Keratinocyte (primary cell): ENCODE measurements around the gene BRAT1. TPM values are rescaled to one million over a fixed set of nuclear protein-coding genes. Genes with fewer than 3 reads are reported as not detected.

Experiments used
- DNase-seq: peaks from one replicate; pipeline ENCODE4 v3.0.0-alpha.2; 2011; ENCODE audit warnings: low read depth, missing footprints, low spot score
- FAIRE-seq: peaks from 2 replicates; lab custom pipeline; 2011; peaks lifted over from hg19 to GRCh38; lab: Jason Lieb, UNC
- H2AFZ ChIP-seq: 2 replicates; pipeline ENCODE4 v1.6.0; 2012; ENCODE audit warnings: low read length, control low read depth, inconsistent platforms; ENCODE audit not compliant: control insufficient read depth
- H3K27ac ChIP-seq: 2 replicates; pipeline ENCODE4 v1.5.1; 2011; ENCODE audit warnings: low read length; ENCODE audit not compliant: control insufficient read depth, insufficient read depth
- H3K27me3 ChIP-seq: 3 replicates; pipeline ENCODE4 v1.6.0; 2011; ENCODE audit warnings: low read length; ENCODE audit not compliant: control insufficient read depth, insufficient read depth; ENCODE audit errors: extremely low read depth
- H3K36me3 ChIP-seq, 2 experiments: 2 replicates in 1 of 2; 3 replicates in 1 of 2; pipeline ENCODE4 v1.5.1; 2011; ENCODE audit warnings: low read length in 2 of 2, mild to moderate bottlenecking in 1 of 2; ENCODE audit not compliant: control insufficient read depth in 2 of 2, insufficient read depth in 2 of 2; ENCODE audit errors: extremely low read depth in 1 of 2
- H3K4me1 ChIP-seq: 3 replicates; pipeline ENCODE4 v1.5.1; 2011; ENCODE audit warnings: low read length; ENCODE audit not compliant: control insufficient read depth, insufficient read depth; ENCODE audit errors: extremely low read depth
- H3K4me2 ChIP-seq: 3 replicates; pipeline ENCODE4 v1.6.0; 2011; ENCODE audit warnings: low read depth, low read length; ENCODE audit not compliant: control insufficient read depth, insufficient read depth; ENCODE audit errors: extremely low read depth
- H3K4me3 ChIP-seq, 3 experiments: fragments of 200-600 bp in 1 of 3; sonication (generic) in 1 of 3; 2 replicates in 2 of 3; 3 replicates in 1 of 3; pipeline ENCODE4 v1.5.1; 2011 to 2016; ENCODE audit warnings: low read length in 3 of 3, mild to moderate bottlenecking in 3 of 3, control low read depth in 2 of 3, inconsistent platforms in 1 of 3, low read depth in 1 of 3, mixed read lengths in 1 of 3, mixed run types in 1 of 3, moderate library complexity in 1 of 3; ENCODE audit not compliant: control insufficient read depth in 2 of 3, insufficient read depth in 2 of 3; ENCODE audit errors: extremely low read depth in 1 of 3
- H3K79me2 ChIP-seq: 2 replicates; pipeline ENCODE4 v1.6.0; 2012; ENCODE audit warnings: low read length; ENCODE audit not compliant: control insufficient read depth, insufficient read depth
- H3K9ac ChIP-seq: 3 replicates; pipeline ENCODE4 v1.6.0; 2011; ENCODE audit warnings: low read length; ENCODE audit not compliant: control insufficient read depth, insufficient read depth; ENCODE audit errors: extremely low read depth
- H3K9me1 ChIP-seq: 3 replicates; pipeline ENCODE4 v1.6.0; 2011; ENCODE audit warnings: low read length; ENCODE audit not compliant: control insufficient read depth, insufficient read depth; ENCODE audit errors: extremely low read depth
- H3K9me3 ChIP-seq: 2 replicates; pipeline ENCODE4 v1.5.1; 2012; ENCODE audit warnings: low read depth, low read length; ENCODE audit not compliant: control insufficient read depth
- H4K20me1 ChIP-seq: 3 replicates; pipeline ENCODE4 v1.6.0; 2011; ENCODE audit warnings: low read length; ENCODE audit not compliant: control insufficient read depth, insufficient read depth; ENCODE audit errors: extremely low read depth
- EZH2 ChIP-seq: IDR thresholded peaks from one replicate; pipeline ENCODE4 v1.6.1; 2012; ENCODE audit warnings: inconsistent platforms, mild to moderate bottlenecking, low read length, moderate library complexity
- dilution Hi-C: fragments of 300-500 bp; cut with MboI; formaldehyde crosslinking; loops from one replicate; pipeline ENCODE4 v1.7.0; 2020; ENCODE audit warnings: low sequenced_read_pairs; ENCODE audit not compliant: extremely low pct_ligation_motif_present
- polyA plus RNA-seq, 5 experiments: library from polyadenylated mRNA; depleted of rRNA in 3 of 5; stranded (reverse) in 3 of 5; stranded (forward) in 1 of 5; unstranded in 1 of 5; fragments of >200 nt; gene quantifications; 1 replicate in 1 of 5; 2 replicates in 3 of 5; 3 replicates in 1 of 5; pipeline versions ENCODE4 v1.2.1 to v1.2.3, GENCODE V29; 2011 to 2012; ENCODE audit warnings: missing spikeins in 2 of 5, low read depth in 1 of 5, low replicate concordance in 1 of 5
- TF ChIP-seq, protein P1 (sequence below), 3 experiments: IDR thresholded peaks in 1 of 3; conservative IDR thresholded peaks in 1 of 3; optimal IDR thresholded peaks in 1 of 3; 2 replicates in 2 of 3; 3 replicates in 1 of 3; pipeline versions ENCODE3 to v1.5.1; 2011; ENCODE audit warnings: low read length in 3 of 3, mild to moderate bottlenecking in 3 of 3, moderate library complexity in 2 of 3, control low read depth in 1 of 3, inconsistent platforms in 1 of 3; ENCODE audit not compliant: insufficient read depth in 2 of 3; ENCODE audit errors: extremely low read depth in 1 of 3

Gene BRAT1
- polyA plus RNA-seq, 1 donor (not counting 4 experiments of a cell fraction or from before 2014, with no cell fraction given): 6.4 TPM

- Histone ChIP-seq H3K79me2 (no peaks in the 10 kb centered on the region), H3K9me3 (no peaks in the 10 kb centered on the region), H3K27me3 (no peaks in the 10 kb centered on the region), H3K27ac (no peak overlapping the region), H3K9me1 (no peaks in the 10 kb centered on the region), H2AFZ (no peak overlapping the region), H3K4me3 (no peak overlapping the region), H3K9ac (no peak overlapping the region), H4K20me1 (no peaks in the 10 kb centered on the region), H3K4me2 (no peak overlapping the region), H3K4me1 (no peaks in the 10 kb centered on the region), H3K36me3 (peaks cover 15 to 20% of the 10 kb centered on the region in 2 experiments)
- TF ChIP-seq EZH2: no peak
- TF ChIP-seq, protein P1, sequence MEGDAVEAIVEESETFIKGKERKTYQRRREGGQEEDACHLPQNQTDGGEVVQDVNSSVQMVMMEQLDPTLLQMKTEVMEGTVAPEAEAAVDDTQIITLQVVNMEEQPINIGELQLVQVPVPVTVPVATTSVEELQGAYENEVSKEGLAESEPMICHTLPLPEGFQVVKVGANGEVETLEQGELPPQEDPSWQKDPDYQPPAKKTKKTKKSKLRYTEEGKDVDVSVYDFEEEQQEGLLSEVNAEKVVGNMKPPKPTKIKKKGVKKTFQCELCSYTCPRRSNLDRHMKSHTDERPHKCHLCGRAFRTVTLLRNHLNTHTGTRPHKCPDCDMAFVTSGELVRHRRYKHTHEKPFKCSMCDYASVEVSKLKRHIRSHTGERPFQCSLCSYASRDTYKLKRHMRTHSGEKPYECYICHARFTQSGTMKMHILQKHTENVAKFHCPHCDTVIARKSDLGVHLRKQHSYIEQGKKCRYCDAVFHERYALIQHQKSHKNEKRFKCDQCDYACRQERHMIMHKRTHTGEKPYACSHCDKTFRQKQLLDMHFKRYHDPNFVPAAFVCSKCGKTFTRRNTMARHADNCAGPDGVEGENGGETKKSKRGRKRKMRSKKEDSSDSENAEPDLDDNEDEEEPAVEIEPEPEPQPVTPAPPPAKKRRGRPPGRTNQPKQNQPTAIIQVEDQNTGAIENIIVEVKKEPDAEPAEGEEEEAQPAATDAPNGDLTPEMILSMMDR (optimal IDR thresholded peaks at IDR 0.05 in 1 of 3, IDR thresholded peaks at IDR 0.05 in 1 of 3, conservative IDR thresholded peaks at IDR 0.05 in 1 of 3; ENCODE audit: extremely low read depth in 1 of 3, insufficient read depth in 2 of 3, low read length in 3 of 3): no peak
- dilution Hi-C loops: no loop called here
- FAIRE-seq (no peak), DNase-seq (no peak)
Observed at GRCh38 chr7:2601907-2602306, 46.6 kb upstream of the BRAT1 start.

DNA sequence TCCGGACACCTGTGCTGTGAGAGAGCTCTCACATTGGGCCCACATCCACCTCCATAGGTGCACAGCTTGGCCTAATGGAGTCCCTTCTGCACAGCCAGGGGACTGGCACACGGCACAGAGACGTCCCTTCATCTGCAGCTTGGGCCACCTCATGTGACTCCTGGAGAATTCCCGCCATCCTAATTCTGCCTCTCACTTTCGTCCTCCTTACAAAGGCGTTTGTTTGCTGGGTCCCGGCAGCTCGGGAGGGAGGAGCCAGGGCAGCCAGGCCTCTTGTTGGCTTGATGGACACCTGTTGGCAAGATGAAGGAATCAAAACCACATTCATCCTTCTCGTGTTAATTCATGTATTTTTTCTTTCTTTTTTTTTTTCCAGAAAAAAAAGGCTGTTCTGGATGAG is 45.7 kb upstream of the BRAT1 start:
- H3K9ac ChIP-seq: no peak overlapping the region
- no peak overlapping the region for H2AFZ ChIP-seq
- H3K9me3 ChIP-seq: no peaks in the 10 kb centered on the region
- H3K4me2 ChIP-seq: no peak overlapping the region
- H3K36me3 ChIP-seq: peaks cover 15 to 20% of the 10 kb centered on the region in 2 experiments
- H3K4me3 ChIP-seq: no peak overlapping the region
- H3K9me1 ChIP-seq: no peaks in the 10 kb centered on the region
- H3K27ac ChIP-seq: no peak overlapping the region
- no peaks in the 10 kb centered on the region for H3K79me2 ChIP-seq
- DNase-seq (no peak), FAIRE-seq (no peak)
- H4K20me1 ChIP-seq: no peaks in the 10 kb centered on the region
- dilution Hi-C loops: no loop called here
- TF ChIP-seq EZH2: no peak
- TF ChIP-seq, protein P1 (optimal IDR thresholded peaks at IDR 0.05 in 1 of 3, IDR thresholded peaks at IDR 0.05 in 1 of 3, conservative IDR thresholded peaks at IDR 0.05 in 1 of 3; ENCODE audit: extremely low read depth in 1 of 3, insufficient read depth in 2 of 3, low read length in 3 of 3): no peak
- H3K4me1 ChIP-seq: no peaks in the 10 kb centered on the region
- no peaks in the 10 kb centered on the region for H3K27me3 ChIP-seq
